Measurements from ENCODE around the gene DNAJB6.

DNA sequence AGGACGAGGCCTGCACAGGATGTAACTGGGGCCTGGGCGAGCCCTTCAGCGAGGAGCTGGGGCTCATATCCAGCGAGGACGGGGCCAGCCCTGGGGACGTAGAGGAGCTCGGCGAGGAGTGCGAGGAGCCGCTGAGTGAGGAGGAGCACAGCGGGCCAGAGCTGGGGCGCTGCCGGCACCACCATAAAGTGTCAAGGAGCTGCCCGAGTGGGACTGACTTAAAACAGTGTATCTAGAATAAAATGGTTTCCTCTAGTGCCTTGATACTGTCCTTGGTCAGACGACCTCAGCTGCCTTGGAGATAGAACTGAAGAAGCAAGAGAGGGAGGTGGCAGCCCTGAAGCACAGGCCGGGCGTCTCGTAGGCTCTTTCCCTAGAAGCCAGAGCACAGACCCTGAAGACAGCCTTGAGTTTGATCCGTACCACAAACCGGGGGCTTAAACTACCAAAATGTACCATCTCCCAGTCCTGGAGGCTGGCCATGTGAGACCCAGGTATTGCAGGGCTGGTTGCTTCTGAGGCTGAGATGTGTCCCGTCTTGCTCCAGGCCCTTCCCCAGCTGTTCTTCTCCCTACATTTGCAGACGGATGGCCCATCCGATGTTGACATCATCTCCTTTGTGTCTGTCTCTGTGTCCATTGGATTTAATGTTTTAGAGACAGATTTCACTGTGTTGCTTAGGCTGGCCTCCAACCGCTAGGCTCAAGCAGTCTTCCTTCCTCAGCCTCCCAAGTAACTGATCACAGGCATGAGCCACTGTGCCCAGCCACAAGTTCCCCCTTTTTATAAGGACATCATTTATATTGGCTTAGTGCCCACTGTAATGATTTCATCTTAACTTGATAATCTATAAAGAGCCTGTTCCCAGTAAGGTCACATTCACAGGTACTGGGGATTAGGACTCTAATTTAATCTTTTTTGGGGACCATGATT, 35.8 kb downstream of the DNAJB6 start:
- no peak for TF ChIP-seq POLR2AphosphoS5 (IDR thresholded peaks at IDR 0.05; ENCODE audit: insufficient read depth in 1 of 2, low read depth in 1 of 2)
- TF ChIP-seq, protein P1, sequence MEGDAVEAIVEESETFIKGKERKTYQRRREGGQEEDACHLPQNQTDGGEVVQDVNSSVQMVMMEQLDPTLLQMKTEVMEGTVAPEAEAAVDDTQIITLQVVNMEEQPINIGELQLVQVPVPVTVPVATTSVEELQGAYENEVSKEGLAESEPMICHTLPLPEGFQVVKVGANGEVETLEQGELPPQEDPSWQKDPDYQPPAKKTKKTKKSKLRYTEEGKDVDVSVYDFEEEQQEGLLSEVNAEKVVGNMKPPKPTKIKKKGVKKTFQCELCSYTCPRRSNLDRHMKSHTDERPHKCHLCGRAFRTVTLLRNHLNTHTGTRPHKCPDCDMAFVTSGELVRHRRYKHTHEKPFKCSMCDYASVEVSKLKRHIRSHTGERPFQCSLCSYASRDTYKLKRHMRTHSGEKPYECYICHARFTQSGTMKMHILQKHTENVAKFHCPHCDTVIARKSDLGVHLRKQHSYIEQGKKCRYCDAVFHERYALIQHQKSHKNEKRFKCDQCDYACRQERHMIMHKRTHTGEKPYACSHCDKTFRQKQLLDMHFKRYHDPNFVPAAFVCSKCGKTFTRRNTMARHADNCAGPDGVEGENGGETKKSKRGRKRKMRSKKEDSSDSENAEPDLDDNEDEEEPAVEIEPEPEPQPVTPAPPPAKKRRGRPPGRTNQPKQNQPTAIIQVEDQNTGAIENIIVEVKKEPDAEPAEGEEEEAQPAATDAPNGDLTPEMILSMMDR (IDR thresholded peaks at IDR 0.05), result no peak

All from vagina (tissue), 2 donors.